ENCODE data around the gene FXYD3. TPM values are rescaled to one million over a fixed set of nuclear protein-coding genes. Genes with fewer than 3 reads are reported as not detected.

Gene FXYD3
- polyA plus RNA-seq, 1 of the 3 experiments (the other 2 are of a cell fraction): not detected

DNA sequence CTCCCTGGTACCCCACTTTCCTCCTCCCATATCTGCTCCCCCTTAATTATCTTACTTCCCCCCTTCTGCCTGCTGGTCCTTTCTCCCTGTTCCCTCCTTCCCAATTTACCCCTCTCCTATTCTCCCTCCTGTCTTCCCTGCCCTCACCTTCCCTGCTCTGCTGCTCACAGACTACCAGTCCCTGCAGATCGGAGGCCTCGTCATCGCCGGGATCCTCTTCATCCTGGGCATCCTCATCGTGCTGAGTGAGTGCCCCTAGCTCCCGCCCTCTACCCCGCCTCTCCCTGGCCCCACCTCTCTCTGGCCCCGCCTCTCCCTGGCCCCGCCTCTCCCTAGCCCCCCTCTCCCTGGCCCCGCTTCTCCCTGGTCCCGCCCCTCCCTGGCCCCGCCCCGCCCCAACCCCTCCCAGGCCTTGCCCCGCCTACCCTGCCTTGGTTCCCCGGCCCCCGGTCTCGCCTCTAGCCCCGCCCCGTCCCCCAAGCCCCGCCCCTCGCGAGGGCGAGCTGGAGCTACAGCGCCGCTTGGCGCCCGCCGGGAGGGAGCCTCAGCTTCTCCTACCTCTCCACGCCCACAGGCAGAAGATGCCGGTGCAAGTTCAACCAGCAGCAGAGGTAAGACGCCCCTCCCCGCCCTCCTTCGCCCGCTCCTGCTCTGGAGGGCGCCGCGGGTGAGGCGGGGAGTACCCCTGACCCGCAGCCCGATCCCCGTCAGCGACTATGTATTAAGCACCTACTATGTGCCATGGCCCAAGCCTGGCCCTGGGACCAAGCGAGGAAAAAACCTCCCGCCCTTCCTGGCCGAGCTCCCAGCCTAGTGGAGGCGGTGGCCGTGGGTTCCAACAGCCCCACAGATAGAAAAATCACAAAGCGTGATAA, 25.6 kb downstream of the FXYD3 start (continued):
- TF ChIP-seq RAD21 (IDR thresholded peaks at IDR 0.05; ENCODE audit: low read length) (peak; percentile 48), NRF1 (IDR thresholded peaks at IDR 0.05; ENCODE audit: low read depth, low read length) (no peak), EZH2phosphoT487 (IDR thresholded peaks at IDR 0.05; ENCODE audit: borderline replicate concordance, low read depth) (no peak), RFX5 (IDR thresholded peaks at IDR 0.05; ENCODE audit: low read length) (no peak), SIN3A (IDR thresholded peaks at IDR 0.05; ENCODE audit: borderline replicate concordance, low read depth, low read length) (no peak), TEAD4 (IDR thresholded peaks at IDR 0.05; ENCODE audit: borderline replicate concordance, insufficient read depth) (no peak)
- TF ChIP-seq, protein P1, sequence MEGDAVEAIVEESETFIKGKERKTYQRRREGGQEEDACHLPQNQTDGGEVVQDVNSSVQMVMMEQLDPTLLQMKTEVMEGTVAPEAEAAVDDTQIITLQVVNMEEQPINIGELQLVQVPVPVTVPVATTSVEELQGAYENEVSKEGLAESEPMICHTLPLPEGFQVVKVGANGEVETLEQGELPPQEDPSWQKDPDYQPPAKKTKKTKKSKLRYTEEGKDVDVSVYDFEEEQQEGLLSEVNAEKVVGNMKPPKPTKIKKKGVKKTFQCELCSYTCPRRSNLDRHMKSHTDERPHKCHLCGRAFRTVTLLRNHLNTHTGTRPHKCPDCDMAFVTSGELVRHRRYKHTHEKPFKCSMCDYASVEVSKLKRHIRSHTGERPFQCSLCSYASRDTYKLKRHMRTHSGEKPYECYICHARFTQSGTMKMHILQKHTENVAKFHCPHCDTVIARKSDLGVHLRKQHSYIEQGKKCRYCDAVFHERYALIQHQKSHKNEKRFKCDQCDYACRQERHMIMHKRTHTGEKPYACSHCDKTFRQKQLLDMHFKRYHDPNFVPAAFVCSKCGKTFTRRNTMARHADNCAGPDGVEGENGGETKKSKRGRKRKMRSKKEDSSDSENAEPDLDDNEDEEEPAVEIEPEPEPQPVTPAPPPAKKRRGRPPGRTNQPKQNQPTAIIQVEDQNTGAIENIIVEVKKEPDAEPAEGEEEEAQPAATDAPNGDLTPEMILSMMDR (IDR thresholded peaks at IDR 0.05): peak; percentile 47
- TF ChIP-seq, protein P2, sequence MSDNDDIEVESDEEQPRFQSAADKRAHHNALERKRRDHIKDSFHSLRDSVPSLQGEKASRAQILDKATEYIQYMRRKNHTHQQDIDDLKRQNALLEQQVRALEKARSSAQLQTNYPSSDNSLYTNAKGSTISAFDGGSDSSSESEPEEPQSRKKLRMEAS (IDR thresholded peaks at IDR 0.05; ENCODE audit: low read depth): 0 out of 2 replicates have a peak, but pooled peaks have one; percentile 52
- TF ChIP-seq, protein P3, sequence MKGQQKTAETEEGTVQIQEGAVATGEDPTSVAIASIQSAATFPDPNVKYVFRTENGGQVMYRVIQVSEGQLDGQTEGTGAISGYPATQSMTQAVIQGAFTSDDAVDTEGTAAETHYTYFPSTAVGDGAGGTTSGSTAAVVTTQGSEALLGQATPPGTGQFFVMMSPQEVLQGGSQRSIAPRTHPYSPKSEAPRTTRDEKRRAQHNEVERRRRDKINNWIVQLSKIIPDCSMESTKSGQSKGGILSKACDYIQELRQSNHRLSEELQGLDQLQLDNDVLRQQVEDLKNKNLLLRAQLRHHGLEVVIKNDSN (IDR thresholded peaks at IDR 0.05; ENCODE audit: borderline replicate concordance, low read depth): no peak

DNA sequence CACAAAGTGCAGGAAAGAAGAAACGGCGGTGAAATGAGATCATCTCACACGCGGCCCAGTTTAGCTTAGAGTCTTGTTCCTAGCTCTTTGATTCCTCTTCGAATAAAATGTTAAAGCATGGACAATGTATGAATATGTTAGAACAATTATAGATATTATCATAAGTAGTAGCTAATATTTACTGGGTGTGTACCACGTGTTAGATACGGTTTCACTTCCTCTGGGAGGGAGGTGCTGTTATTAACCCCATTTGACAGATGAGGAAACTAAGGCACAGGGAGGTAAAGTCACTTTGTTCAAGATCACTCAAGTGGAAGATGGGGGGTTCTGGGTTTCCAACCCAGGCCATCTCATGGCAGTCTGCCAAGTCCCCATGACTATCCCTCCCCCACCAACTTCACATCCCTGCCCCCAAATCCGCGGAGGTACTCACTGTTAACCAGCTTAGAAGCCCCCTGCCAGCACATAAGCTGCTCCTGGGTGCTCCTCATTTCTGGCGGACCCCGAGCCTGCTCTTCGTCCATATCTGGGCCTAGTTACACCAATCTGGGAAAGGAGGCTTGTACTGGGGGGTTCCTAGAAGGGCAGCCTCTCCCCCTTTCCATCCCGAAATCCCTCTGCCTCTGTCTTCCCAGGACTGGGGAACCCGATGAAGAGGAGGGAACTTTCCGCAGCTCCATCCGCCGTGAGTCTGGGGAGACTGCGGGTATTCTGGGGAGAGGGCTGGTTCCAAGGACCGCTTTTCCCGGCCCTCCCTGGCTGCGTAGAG, 26.4 kb downstream of the FXYD3 start:
- H3K4me3 ChIP-seq (ENCODE audit: low read depth in 2 of 2, low read length in 1 of 2): peak overlapping the region; percentile 23 to 41; a peak in 2 of 4 replicates
- H3K9me2 ChIP-seq: no peaks in the 10 kb centered on the region
- H4K20me1 ChIP-seq (ENCODE audit: insufficient read depth): no peaks in the 10 kb centered on the region
- no peak overlapping the region for H3K27ac ChIP-seq (ENCODE audit: low read depth in 2 of 2, low read length in 1 of 2)
- no peaks in the 10 kb centered on the region for H3K9me3 ChIP-seq
- H3K4me1 ChIP-seq (ENCODE audit: control insufficient read depth in 1 of 2, insufficient read depth in 2 of 2, low read depth in 1 of 2, low read length in 1 of 2): peaks cover 0 to 25% of the 10 kb centered on the region in 2 experiments; a peak in 2 of 4 replicates
- H3K36me3 ChIP-seq (replicated peaks in 1 of 2; ENCODE audit: control insufficient read depth in 1 of 2, insufficient read depth in 2 of 2, low read length in 1 of 2): no peaks in the 10 kb centered on the region
- DNase-seq: no peak
- CTCF ChIA-PET: interaction anchor here (0.7 to 5.1 kb wide), 34 partner anchors 11 to 216 kb away, joined by 3 to 59 read pairs (median 5); partner anchors contain the start of genes FFAR3, FXYD5 and USF2
- H3K27me3 ChIP-seq (ENCODE audit: insufficient read depth): peaks cover 40% of the 10 kb centered on the region; the same call in 1 of the 2 replicates
- 33% methylated on average over 20 of the region's 21 CpGs for WGBS (ENCODE audit: low lambda C conversion rate)
- TF ChIP-seq CHD2 (IDR thresholded peaks at IDR 0.05; ENCODE audit: low read length, partially characterized antibody): no peak
- no peak for TF ChIP-seq SIN3A (IDR thresholded peaks at IDR 0.05; ENCODE audit: borderline replicate concordance, low read depth, low read length)
- no peak overlapping the region for H3K9ac ChIP-seq
- POLR2A ChIA-PET: no interaction called here
- H3K4me2 ChIP-seq: peak overlapping the region; percentile 73
- H2AFZ ChIP-seq (ENCODE audit: low read depth): no peak overlapping the region
- H3F3A ChIP-seq (replicated peaks; ENCODE audit: insufficient read depth): peaks cover 6% of the 10 kb centered on the region
- no peaks in the 10 kb centered on the region for H3K79me2 ChIP-seq (ENCODE audit: insufficient read depth)

Measured in SK-N-SH (cell line).